PC-3 (cell line): ENCODE data around the gene S1PR2. TPM values are rescaled to one million over a fixed set of nuclear protein-coding genes. Genes with fewer than 3 reads are reported as not detected.

Source experiments
- ATAC-seq: fragments of 200-7000 bp; cut with Tn5 transposase; 2 replicates; pipeline ENCODE4 v1.9.1; 2020; ENCODE audit warnings: mild to moderate bottlenecking, moderate library complexity
- BruUV-seq: library from RNA; stranded (reverse); fragments of 400-500 nt; replicated peaks from 2 replicates; lab custom pipeline; 2021; lab: Mats Ljungman, UMichigan
- CTCF ChIA-PET: fragments of 300-600 bp; sonication (Branson Sonifier 250); formaldehyde crosslinking; loops from one replicate; lab custom pipeline; 2022; ENCODE audit warnings: antibody characterized with exemption; lab: Charles Lee
- POLR2A ChIA-PET: fragments of 300-600 bp; sonication (Branson Sonifier 250); formaldehyde crosslinking; loops from one replicate; lab custom pipeline; 2022; ENCODE audit warnings: antibody characterized with exemption; ENCODE audit not compliant: unreplicated experiment; lab: Charles Lee
- DNase-seq: peaks from one replicate; pipeline ENCODE4 v3.0.0-alpha.2; 2015
- H2AFZ ChIP-seq: fragments of 300-600 bp; sonication (generic); 2 replicates; pipeline ENCODE4 v1.6.0; 2016; ENCODE audit warnings: antibody characterized with exemption, low read length
- H3F3A ChIP-seq: fragments of 300-600 bp; sonication (generic); one replicate; pipeline ENCODE4 v1.6.0; 2017; ENCODE audit warnings: antibody characterized with exemption, low read length, control low read depth, mild to moderate bottlenecking; ENCODE audit not compliant: unreplicated experiment
- H3K27ac ChIP-seq: fragments of 300-600 bp; sonication (generic); 2 replicates; pipeline ENCODE4 v1.5.1; 2016; ENCODE audit warnings: mild to moderate bottlenecking, low read length
- H3K27me3 ChIP-seq: fragments of 300-600 bp; sonication (generic); 2 replicates; pipeline ENCODE4 v1.6.1; 2016; ENCODE audit warnings: low read length, mixed read lengths
- H3K36me3 ChIP-seq: fragments of 300-600 bp; sonication (generic); 2 replicates; pipeline ENCODE4 v1.6.1; 2016; ENCODE audit warnings: low read depth, mixed run types, low read length, mixed read lengths
- H3K4me1 ChIP-seq: fragments of 300-600 bp; sonication (generic); 2 replicates; pipeline ENCODE4 v1.5.1; 2016; ENCODE audit warnings: low read length; ENCODE audit not compliant: insufficient read depth
- H3K4me2 ChIP-seq: fragments of 300-600 bp; sonication (generic); 2 replicates; pipeline ENCODE4 v1.6.0; 2016; ENCODE audit warnings: low read length
- H3K4me3 ChIP-seq: fragments of 300-600 bp; sonication (generic); 2 replicates; pipeline ENCODE4 v1.5.1; 2016; ENCODE audit warnings: mild to moderate bottlenecking, low read length, mixed read lengths
- H3K79me2 ChIP-seq: fragments of 300-600 bp; sonication (generic); 2 replicates; pipeline ENCODE4 v1.6.1; 2017; ENCODE audit warnings: low read length, mixed read lengths
- H3K9ac ChIP-seq: fragments of 300-600 bp; sonication (generic); 2 replicates; pipeline ENCODE4 v1.6.0; 2016; ENCODE audit warnings: mild to moderate bottlenecking, low read length
- H3K9me2 ChIP-seq: fragments of 300-600 bp; sonication (generic); replicated peaks from 2 replicates; pipeline ENCODE4 v1.6.1; 2016; ENCODE audit warnings: mixed run types, low read length, mixed read lengths
- H3K9me3 ChIP-seq: fragments of 300-600 bp; sonication (generic); 2 replicates; pipeline ENCODE4 v1.6.1; 2016; ENCODE audit warnings: low read length, mixed read lengths
- H4K20me1 ChIP-seq: fragments of 300-600 bp; sonication (generic); 2 replicates; pipeline ENCODE4 v1.6.1; 2016; ENCODE audit warnings: low read length, mixed read lengths
- EZH2 ChIP-seq: fragments of 300-600 bp; sonication (generic); IDR thresholded peaks from one replicate; pipeline ENCODE4 v1.6.1; 2017; ENCODE audit warnings: antibody characterized with exemption, mild to moderate bottlenecking, low read length; ENCODE audit not compliant: unreplicated experiment
- EZH2phosphoT487 ChIP-seq: fragments of 300-600 bp; sonication (generic); IDR thresholded peaks from 2 replicates; pipeline ENCODE4 v1.6.1; 2018; ENCODE audit warnings: mild to moderate bottlenecking, antibody characterized with exemption, low read length, borderline replicate concordance
- intact Hi-C: fragments of 100-400 bp; cut with micrococcal nuclease; formaldehyde crosslinking; loops from 2 replicates; pipeline ENCODE4 v1.9.0; 2023
- total RNA-seq: library from RNA; depleted of rRNA; stranded (reverse); fragments of >200 nt; gene quantifications from 2 replicates; pipeline ENCODE4 v1.2.3, GENCODE V29; 2014
- TF ChIP-seq, protein P1 (sequence below): fragments of 300-600 bp; sonication (generic); conservative IDR thresholded peaks from 2 replicates; pipeline ENCODE4 v1.5.1; 2017; ENCODE audit warnings: antibody characterized with exemption, low read depth, mild to moderate bottlenecking, low read length

S1PR2 gene
- total RNA-seq, 1 experiment from 2014 or later = 4.1 TPM

DNA sequence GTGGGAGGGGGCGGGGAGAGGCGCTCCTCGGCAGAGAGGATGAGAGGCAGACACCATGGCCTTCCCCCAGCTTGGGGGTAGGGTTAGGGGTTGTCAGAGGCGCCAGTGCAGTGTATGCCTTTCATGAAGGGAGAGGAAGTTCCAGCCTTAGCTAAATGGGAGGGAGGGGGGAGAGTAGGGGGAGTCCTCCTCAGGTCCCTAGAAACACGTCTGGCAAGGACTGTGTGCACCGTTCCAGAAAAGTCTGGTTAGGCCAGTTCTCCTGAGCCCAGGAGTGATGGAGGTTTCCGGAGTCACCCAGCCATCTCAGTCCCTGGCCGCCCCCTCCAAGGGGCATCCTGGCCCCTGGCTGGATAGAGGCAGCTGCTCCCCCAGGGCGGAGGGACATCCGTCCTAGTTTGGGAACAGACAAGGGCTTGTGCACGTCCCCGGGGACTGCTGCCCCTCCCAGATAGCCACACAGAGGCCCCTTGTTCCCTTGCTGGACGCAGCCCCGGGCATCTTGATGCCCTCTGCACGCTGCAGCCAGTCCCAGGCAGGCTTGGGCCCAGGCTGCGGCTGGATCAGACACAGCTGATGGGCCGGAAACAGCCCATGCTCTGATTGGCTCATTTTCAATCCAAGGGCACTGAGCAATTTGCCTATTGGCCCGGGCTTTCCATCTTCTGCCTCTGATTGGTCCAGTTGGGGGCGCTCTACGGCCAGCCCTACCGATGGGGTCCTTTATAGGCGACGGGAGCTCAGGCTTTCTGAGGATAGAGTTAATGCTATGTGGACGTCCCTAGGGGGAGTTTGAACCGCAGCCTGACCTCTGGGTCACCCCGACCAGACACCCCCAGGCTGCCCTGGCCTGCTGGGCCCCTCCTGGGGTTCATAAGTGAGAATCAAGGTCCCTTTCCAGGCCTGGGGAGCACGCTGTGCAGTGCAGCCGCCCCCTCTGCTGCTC is 3.8 kb downstream of the S1PR2 start:
- CTCF ChIA-PET = interaction anchor here (0.5 kb wide), 1 partner anchor 32 kb away, joined by 4 read pairs; no protein-coding TSS in a partner anchor
- Histone ChIP-seq H3K4me3 (no peak overlapping the region), H3K4me2 (no peak overlapping the region), H3K79me2 (no peaks in the 10 kb centered on the region), H3K36me3 (no peaks in the 10 kb centered on the region), H3F3A (no peaks in the 10 kb centered on the region), H3K9ac (no peak overlapping the region), H3K9me2 (no peaks in the 10 kb centered on the region), H4K20me1 (no peaks in the 10 kb centered on the region), H3K9me3 (no peaks in the 10 kb centered on the region), H3K27me3 (no peaks in the 10 kb centered on the region), H2AFZ (no peak overlapping the region), H3K4me1 (peaks cover 10% of the 10 kb centered on the region), H3K27ac (no peak overlapping the region)
- TF ChIP-seq EZH2phosphoT487 = no peak
- TF ChIP-seq, protein P1, sequence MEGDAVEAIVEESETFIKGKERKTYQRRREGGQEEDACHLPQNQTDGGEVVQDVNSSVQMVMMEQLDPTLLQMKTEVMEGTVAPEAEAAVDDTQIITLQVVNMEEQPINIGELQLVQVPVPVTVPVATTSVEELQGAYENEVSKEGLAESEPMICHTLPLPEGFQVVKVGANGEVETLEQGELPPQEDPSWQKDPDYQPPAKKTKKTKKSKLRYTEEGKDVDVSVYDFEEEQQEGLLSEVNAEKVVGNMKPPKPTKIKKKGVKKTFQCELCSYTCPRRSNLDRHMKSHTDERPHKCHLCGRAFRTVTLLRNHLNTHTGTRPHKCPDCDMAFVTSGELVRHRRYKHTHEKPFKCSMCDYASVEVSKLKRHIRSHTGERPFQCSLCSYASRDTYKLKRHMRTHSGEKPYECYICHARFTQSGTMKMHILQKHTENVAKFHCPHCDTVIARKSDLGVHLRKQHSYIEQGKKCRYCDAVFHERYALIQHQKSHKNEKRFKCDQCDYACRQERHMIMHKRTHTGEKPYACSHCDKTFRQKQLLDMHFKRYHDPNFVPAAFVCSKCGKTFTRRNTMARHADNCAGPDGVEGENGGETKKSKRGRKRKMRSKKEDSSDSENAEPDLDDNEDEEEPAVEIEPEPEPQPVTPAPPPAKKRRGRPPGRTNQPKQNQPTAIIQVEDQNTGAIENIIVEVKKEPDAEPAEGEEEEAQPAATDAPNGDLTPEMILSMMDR = peak; percentile 42
- DNase-seq (no peak), ATAC-seq (no peak)
- POLR2A ChIA-PET = interaction anchor here (0.5 kb wide), 1 partner anchor 24 kb away, joined by 8 read pairs; no protein-coding TSS in a partner anchor
- intact Hi-C loops = no loop called here
- no TSS peak for BruUV-seq

DNA sequence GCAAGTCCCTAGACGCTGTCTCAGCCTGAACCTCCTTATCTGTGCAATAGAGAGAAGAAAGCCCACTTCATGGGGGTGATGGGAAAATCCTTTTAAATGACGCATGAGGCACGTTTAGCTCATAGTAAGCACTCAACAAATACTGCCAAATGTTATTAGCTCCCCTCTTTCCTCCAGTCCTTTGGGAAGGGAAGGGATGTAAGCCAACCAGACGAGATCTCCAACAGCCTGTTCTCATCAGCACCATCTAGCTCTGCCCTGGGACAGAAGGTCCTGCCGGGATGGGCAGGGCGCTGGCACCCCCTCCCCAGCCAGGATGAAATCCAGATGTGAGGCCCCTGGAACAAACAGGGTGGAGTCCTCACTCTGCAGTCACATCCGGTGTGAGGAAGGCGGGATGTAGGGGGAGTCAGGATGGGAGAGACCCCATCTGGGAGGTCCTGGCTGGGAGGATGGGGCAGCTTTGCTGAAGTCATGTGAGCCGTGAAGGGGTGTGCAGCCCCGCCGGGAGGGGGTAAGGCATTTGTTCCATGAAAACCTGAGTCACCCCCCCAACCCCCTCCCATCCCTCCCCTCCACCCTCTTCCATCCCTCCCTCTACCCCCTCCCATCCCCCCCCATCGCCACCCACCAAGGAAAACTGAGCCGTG is 4.6 kb downstream of the S1PR2 start:
- H3K4me1 ChIP-seq = peaks cover 10% of the 10 kb centered on the region
- H3F3A ChIP-seq = no peaks in the 10 kb centered on the region
- no peaks in the 10 kb centered on the region for H3K9me2 ChIP-seq
- intact Hi-C loops = no loop called here
- no peaks in the 10 kb centered on the region for H4K20me1 ChIP-seq
- DNase-seq (no peak), ATAC-seq (no peak)
- no peaks in the 10 kb centered on the region for H3K79me2 ChIP-seq
- POLR2A ChIA-PET = interaction anchor here (0.5 kb wide), 1 partner anchor 25 kb away, joined by 8 read pairs; no protein-coding TSS in a partner anchor
- H3K27ac ChIP-seq = no peak overlapping the region
- H3K36me3 ChIP-seq = no peaks in the 10 kb centered on the region
- no peaks in the 10 kb centered on the region for H3K9me3 ChIP-seq
- CTCF ChIA-PET = no interaction called here
- no peak overlapping the region for H3K9ac ChIP-seq
- H2AFZ ChIP-seq = no peak overlapping the region
- H3K4me3 ChIP-seq = no peak overlapping the region
- H3K27me3 ChIP-seq = no peaks in the 10 kb centered on the region
- no peak overlapping the region for H3K4me2 ChIP-seq
- TF ChIP-seq EZH2 = no peak
- TF ChIP-seq, protein P1 = no peak
- no peak for TF ChIP-seq EZH2phosphoT487
- BruUV-seq = no TSS peak
